Measurements from ENCODE around the gene HHATL.

- TF ChIP-seq CTCF (IDR thresholded peaks at IDR 0.05), result no peak
- no peak for TF ChIP-seq EP300 (IDR thresholded peaks at IDR 0.05)
- TF ChIP-seq POLR2A (IDR thresholded peaks at IDR 0.05), result no peak
Measured at GRCh38 chr3:42675909-42676308, 26.7 kb downstream of the HHATL start.

All from tibial nerve (tissue), 4 donors.